Right renal cortex interstitium (tissue), 3 donors: ENCODE results near the gene PODXL2. TPM values are rescaled to one million over a fixed set of nuclear protein-coding genes. Genes with fewer than 3 reads are reported as not detected.

Source experiments
- DNase-seq, 3 donors: peaks; one replicate each; pipeline ENCODE4 v3.0.0-alpha.2; 2013; ENCODE audit warnings: low read depth in 3 of 3, low spot score in 2 of 3
- polyA plus RNA-seq, 3 donors: library from polyadenylated mRNA; unstranded; fragments of 120-200 nt; gene quantifications; one replicate each; pipeline ENCODE4 v1.2.1, GENCODE V29; 2013; ENCODE audit not compliant: insufficient read length in 3 of 3

Gene PODXL2
- polyA plus RNA-seq, 3 donors: 46.1 to 52.5 (median 48.9) TPM

DNA sequence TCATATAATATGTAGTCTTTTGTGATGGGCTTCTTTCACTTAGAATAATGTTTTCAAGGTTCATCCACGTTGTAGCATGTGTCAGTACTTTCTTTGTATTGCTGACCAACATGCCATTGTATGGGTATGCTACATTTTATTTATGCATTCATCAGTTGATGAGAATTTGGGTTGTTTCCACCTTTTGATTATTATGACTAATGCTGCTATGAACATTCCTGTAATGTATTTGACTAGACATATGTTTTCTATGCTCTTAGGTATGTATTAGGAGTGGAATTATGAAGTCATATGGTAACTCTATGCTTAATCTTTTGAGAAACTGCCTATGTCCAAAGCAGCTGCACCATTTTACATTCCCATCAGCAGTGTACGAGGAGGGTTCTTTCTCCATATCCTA is 3.2 kb upstream of the PODXL2 start:
- DNase-seq: no peak

DNA sequence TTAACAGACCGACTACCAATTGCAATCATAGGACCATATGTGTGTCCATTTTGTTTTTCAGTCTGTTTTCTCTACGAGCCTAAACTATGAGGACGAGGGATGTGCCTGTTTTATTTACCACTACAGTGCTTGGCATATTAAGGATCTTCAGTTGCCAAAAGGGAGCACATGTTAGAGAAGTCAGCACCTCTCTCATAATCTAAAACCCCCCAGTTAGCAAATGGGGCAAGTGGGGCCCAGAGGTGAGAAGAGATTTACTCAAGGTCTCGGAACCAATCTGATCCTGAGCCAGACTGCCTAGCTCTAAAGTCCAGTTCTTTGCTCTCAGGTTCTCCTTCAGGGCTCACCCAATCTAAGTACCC is 578 bp upstream of the PODXL2 start:
- no peak for DNase-seq

DNA sequence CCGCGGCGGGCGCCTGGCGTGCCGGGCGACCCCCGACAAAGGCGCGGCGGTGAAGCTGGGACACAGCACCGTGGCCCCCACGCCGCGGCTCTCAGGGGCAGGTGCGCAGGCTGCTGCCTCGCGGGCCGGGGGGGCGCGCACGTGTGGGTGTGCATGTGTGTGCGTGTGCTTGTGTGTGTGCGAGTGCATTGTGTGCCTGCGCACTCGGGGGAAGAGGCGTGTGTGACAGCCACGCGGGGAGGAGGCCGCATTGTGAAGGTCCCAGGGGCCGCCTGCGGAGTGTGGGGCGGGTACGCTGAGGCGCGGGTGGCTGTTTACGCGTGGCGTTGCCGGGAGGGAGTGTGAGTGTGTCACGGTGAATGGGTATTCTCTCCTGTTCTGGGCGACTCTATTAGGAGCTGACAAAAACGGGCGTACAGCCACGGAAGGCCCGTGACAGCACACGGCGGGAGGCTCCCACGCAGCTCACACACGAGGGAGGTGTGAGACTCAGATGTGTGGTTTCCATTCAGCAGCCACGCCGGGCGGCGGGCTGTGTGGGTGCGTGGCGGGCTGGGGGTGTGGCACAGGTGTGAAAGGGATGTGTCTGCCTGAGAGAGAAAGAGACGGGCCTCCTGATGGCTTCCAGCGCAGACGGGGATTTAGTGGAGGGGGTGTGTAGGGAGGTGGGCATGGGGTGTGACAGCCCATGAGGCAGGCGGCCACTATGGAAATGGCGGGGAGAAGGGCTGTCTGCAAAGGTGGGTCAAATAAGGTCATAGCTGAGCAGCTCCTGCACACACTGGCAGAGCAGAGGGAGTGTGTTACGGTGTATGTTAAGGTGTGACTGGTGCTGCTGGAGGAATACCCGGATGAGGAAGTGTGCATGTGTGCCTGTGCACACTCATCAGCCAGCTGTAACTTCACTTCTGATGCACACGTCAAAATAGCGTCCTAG is 750 bp downstream of the PODXL2 start:
- DNase-seq: no peak

DNA sequence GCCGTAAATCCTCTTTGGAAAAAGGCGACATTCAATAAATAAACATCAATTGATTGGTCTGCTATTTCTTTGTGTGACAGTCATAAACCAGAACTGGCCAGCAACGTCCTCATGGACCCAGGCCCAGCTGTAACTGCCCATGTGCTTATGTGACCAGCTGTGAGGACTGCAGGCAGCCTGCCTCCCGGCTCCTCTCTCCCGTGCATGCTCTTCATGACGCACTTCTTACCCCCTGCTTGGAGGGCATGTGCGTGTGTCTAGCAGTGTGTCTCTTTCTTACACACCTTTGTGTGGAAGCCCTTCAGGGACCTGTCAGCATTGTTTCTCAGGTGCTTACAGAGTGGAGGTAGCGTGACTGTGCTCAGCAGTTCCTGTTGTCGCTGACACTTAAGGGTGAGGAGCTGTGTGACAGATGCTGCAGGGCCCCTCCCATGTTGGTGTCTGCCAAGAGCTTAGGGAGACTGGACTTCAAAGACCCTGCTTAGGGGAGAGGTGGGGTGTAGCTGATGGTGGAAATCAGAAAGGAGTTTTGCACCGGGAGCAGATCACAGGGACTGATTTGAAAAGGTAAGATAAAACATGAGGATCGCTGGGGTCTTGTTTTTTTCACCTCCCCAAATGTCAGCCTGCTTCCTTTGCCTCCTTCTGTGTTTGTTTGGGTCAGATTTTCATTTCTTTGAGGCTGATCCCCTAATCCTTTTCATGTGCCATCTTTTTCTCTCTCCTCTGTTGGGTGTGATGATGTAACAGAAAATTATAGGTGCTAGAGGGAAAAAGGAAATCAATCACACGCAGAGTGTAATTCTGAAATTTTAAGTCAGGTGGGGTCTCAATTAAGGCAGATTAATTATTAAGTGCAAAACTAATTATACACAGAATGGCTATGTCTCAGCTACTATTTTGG is 2.1 kb downstream of the PODXL2 start:
- DNase-seq: no peak

DNA sequence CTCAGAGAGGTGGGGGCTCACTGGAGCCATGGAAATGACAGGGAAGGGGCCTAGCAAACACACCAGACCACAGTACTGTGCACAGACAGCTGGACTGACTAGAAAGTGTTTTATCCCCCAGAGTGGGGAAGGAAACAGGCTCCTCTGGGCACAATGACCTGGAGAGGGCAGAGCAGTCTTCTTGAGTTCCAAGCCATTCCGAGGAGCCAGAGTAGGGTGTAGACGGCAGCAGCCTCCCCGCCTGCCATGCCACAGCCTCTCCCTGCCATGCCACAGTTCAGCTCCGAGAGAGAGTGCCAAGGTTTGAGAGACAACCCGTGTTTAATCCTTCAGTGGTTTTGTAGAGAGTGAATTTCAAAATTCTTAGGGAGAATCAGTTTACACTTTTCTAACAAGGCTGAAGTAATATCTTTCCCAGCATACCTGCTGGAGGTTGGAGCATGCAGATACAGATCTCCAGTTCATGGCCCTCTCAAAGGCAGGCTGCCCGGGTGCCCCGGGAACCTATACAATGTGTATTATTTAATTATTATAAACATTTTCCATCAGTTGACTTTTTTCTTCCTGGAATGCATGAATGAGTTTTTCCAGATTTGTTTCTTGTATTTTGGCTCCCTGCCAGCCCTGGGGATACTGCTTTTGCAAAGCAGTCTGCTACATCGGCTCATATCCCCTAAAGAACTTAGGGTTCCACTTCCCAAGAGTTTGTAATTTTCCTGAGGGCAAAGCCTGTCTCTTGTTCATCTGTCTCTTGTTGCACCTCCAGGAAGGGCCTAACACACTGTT is 3.2 kb downstream of the PODXL2 start:
- no peak for DNase-seq

DNA sequence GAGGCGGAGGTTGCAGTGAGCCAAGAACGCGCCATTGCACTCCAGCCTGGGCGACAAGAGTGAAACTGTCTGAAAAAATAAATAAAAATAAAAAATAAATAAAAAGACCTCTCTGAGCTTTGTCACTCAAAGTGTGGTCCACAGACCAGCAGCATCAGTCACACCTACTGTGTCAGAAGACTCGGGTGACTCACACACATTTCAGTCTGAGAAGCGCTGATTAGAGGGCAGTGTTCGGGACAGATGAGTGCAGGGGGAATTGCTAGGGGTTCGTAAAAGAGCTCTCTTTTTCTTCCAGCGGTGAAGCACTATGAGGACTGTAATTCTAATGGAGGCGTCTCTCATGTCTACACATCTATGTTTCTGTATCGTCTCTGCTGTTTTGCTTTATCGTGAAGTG is 5.7 kb downstream of the PODXL2 start:
- no peak for DNase-seq

DNA sequence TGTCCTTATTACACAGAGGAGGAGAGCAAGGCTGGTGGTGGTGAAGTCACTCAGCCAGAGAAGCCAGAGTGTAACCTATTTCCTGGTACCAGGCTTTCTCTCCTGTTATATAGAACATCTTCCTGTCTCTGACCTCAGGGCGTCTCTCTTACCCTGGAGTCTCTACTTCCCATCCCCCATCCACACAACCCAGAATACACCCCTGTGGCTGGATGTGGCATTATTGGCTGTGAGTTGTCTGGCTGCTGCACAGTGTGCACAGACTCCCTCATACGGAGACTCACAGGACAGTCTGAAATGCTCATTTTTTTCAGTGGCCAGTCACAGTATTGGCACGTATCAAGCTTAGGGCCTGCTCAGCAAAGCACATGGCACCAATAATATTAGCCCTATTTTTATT is 8.6 kb downstream of the PODXL2 start:
- no peak for DNase-seq

DNA sequence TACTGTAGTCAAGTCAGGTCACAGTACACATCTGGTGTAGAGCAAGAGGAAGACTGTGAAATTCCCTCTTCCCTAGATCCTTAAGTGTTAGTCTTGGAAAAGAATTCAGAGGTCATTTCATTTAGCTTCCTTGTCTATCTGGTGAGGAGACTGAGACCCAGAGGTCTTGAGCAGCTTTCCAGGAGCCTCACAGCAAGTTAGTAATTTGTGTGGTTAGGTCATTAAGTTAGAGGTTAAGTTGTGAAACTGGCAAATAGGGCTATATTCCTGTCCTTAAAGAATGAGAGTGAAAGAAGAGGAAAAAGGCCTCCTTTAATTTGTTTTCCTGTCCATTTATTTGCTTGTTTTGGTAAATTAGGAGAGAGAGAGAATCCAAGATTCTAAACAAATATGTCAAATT is 9.0 kb downstream of the PODXL2 start:
- no peak for DNase-seq

DNA sequence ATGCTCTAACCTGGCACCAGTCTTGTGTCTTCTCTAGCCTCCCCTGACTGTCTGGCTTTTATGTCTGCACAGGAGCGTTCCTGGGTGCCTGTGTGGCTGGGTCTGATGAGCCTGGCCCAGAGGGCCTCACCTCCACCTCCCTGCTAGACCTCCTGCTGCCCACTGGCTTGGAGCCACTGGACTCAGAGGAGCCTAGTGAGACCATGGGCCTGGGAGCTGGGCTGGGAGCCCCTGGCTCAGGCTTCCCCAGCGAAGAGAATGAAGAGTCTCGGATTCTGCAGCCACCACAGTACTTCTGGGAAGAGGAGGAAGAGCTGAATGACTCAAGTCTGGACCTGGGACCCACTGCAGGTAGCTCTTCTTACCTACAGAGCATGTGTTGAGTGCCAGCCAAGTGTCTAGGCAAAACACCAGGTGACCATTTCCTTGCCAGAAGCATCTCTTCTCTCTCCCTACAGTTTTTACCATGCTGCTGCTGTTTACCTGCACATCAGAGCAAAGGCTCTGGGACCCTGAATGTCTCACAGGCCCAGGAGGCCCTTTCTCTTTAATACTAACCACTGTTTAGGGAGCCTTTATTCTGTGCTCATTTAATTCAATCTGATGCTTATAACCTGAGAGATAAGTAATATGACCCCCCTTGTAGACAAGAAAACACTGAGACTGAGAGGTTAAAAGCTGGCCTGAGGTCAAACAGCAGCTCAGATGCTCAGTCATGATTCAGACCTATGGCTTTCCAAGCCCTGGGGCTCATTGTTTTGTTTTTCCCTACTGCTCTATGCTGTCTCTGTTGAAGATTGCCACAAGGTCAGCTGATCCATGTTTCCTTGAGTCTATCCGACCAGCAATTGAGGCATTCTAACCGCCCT is 10.4 kb downstream of the PODXL2 start:
- DNase-seq: no peak

DNA sequence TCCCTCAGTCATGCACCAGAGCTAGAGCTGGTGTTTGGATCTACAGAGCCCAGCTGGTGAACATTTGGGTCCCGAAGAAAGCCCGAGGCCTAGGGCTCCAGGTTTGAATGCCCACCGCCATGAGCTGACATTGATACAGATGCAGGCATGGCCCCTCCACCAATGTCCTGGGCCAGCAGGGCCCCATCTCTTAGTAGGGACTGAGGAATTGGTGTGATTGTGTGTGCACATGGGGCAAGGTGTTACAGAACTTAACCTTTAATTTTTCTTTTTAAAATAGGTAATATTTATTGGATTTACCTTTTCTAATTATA is 11.0 kb downstream of the PODXL2 start:
- no peak for DNase-seq

DNA sequence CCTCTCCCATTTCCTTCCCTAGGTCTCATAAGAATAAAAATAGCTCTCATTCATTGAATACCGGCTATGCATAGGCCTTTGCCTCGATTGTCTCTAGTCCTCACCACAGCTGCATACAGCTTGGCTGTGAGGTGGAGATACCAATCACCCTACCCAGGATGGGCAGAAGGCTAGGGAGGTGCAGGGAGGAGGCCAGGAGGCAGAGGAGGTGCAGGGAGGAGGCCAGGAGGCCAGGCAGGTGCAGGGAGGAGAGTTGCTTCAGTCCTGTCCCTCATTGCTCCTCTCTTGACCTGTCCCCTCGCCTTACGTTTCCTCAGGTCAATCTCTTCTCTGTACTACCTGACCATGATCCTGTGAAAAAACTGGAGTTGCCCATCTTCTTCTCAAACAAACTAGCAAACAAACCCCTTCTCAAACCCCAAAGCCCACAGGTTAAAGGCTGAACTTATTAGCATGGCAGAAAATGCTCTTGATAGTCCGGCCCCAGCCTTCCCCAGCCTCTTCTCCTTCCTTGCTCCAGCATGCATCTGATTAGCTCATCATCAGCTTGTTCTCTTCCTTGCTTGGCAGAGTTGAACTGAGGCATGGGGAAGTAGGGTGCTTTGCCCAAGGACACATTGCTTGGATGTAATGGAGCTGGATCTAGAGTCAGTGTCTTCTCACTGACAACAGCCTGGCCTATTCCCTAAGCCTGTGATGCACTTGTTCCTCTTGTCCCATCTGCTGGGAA is 15.8 kb downstream of the PODXL2 start:
- DNase-seq: no peak

DNA sequence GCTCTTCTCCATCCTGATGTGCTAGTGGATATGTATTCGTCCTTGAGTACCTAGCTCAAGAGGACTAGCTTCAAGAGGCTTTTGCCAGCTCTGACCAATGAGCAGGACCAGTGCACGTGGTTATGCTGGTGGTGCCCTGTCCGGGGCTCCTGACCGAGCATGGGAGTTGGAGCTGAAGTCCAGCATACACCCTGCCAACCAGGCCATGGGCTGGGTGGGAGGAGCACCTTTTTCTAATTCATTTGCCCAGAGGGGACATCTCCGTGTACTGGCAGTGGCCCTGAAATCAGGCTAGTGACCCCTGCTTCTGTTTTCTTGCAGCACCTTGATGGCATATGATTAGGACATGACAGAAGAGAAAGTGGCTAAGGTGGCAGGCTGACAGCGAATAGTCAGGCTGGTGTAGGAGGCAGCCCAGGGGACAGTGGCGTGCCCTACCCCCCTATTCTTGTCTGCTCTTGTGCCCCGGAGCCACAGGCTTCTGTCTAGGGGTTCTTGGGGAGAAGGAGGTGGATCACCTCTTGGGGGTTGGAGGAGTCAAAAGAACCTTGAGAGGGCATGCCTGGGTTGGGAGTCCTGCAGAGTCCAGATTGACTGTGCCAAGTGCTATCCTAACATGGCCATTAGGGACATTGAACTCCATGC is 16.5 kb downstream of the PODXL2 start:
- no peak for DNase-seq

DNA sequence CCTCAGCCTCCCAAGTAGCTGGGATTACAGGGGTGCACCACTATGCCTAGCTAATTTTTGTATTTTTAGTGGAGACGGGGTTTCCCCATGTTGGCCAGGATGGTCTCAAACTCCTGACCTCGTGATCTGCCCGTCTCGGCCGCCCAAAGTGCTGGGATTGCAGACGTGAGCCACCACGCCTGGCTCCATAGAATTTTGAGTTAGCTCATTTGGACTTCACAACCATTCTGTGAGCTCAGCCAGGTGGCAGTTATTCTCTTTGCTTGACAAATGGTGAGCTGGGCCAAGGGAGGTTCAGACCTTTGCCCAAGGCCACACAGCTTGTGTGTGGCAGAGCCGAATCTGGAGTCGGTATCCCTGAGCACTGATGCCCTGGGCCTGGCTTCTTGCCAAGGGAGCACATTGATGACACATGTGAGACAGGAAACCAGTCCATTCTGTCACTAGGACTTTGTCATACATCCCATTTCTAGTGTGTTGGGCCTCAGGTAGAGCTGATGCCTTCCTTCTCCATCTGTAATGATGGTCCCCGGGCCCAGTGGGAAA is 17.6 kb downstream of the PODXL2 start:
- DNase-seq: no peak

DNA sequence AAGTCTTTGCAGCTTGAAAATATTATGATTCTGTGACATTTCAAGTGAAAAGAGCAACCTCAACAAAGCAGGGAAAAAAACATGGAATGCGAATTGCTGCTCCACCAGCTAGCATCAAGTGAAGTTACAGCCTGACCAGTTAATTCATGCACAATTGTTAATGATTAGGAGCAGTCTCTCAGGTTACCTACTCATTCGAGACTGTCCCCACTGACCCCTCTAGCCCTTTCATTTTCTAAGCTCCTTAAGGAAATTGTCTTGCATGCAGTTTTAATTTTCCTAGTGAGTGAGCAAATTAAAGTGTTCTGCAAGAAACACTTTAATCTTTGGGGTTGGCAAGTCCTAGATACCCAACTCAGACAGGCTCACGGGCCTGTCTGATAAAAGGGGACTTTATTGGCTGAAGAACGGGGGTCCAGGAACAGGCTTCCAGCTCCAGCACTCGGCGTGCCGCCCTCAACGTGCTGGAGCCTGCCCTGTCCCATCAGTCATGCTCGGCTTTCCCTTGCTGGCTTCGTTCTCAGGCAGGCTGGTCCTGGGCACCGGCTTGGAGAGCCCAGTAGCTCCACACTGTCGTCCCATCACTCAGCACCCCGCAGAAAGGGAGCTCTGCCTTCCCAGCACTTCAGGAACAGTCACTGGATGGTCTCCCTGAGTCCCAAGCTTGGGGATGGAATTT is 18.3 kb downstream of the PODXL2 start:
- no peak for DNase-seq

DNA sequence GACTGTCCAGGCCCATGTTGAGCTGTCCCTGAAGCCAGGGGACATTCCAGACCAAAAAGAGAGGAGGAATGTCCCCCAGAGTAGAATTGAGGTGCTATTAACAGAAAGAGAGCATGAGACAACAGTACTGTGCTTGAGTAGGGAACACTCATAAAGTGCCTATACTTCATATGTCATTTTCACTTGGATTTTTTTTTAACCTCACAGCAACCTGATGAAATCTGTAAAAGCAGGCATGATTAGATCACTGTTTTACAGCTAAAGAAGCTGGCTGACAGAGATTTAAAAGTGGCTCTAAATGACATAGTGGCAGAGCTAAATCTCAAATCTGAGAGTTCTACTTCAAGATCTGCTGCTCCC is 18.8 kb downstream of the PODXL2 start:
- no peak for DNase-seq

DNA sequence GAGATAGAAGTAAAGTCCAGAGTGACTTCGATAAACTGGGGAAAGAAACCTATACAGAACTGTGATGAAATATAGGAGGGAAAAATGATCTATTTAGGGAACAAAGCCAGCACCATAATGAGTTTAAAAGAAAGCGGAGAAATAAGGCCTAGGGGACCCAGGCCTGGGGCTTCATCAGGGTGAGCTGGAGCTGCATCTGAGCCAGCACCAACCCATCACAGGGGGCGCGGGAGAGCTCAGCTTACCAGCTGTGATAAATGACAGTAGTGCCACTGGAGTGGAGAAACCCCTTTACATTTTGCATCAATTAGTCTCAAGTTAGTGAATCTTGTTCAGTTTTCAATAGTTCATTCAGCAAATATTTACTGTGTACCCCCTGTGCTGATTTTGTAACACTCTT is 21.3 kb downstream of the PODXL2 start:
- DNase-seq: no peak

DNA sequence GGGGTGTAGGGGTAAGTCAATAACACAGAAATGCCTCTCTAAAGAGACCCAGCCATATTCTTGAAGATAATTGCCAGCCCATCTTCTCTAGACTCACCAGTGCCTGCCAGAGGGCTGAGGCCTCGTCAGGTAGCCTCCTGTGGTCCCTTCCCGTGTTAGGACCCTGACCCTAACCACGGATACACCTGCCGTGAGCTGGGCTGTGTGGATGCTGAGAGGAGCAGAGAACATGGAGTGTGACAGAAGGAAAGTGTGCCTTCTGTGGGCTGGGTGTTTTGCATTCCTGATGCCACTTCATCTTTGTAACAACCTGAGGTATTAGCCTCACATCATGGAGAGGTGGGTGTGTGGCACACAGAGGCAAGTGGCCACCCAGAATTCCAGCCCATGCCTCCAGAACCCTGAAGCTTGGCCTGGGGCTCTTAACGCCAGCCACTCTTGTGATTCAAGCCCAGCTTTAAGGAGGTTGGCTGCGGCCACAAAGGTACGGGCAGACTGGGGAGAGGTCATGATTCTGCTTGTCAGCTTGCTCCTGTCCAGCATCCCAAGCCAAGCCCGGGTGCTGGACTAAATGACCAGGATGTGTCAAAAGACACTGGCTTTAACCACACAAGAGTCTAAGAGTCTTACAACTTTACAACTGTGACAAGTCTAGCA is 22.7 kb downstream of the PODXL2 start:
- no peak for DNase-seq
